Trophoblast cell (in vitro differentiated cells and primary cell): Measurements from ENCODE around the gene CPED1.

Experiments used
- DNase-seq, 2 donors: peaks; one replicate each; pipeline ENCODE4 v3.0.0-alpha.2; 2016
- H2AFZ ChIP-seq: 2 replicates; pipeline ENCODE4 v1.6.1; 2013; ENCODE audit warnings: low read length, moderate library complexity, mild to moderate bottlenecking; ENCODE audit not compliant: insufficient read depth, poor library complexity
- H2AK5ac ChIP-seq: 2 replicates; pipeline ENCODE4 v1.6.1; 2013; ENCODE audit warnings: mild to moderate bottlenecking, low read length
- H2BK120ac ChIP-seq: 2 replicates; pipeline ENCODE4 v1.6.1; 2013; ENCODE audit warnings: low read length, mild to moderate bottlenecking, moderate library complexity; ENCODE audit not compliant: insufficient read depth, poor library complexity
- H2BK12ac ChIP-seq: 2 replicates; pipeline ENCODE4 v1.6.1; 2013; ENCODE audit warnings: mild to moderate bottlenecking, low read length, moderate library complexity
- H2BK5ac ChIP-seq: 2 replicates; pipeline ENCODE4 v1.6.1; 2013; ENCODE audit warnings: low read length, low read depth, moderate library complexity, mild to moderate bottlenecking; ENCODE audit not compliant: poor library complexity
- H3K14ac ChIP-seq: 2 replicates; pipeline ENCODE4 v1.6.1; 2013; ENCODE audit warnings: mild to moderate bottlenecking, low read length
- H3K18ac ChIP-seq: 2 replicates; pipeline ENCODE4 v1.6.1; 2013; ENCODE audit warnings: mild to moderate bottlenecking, low read length
- H3K23ac ChIP-seq: 2 replicates; pipeline ENCODE4 v1.6.1; 2013; ENCODE audit warnings: low read length
- H3K27ac ChIP-seq: 2 replicates; pipeline ENCODE4 v1.5.1; 2013; ENCODE audit warnings: low read depth, mild to moderate bottlenecking, inconsistent platforms, low read length, moderate library complexity
- H3K27me3 ChIP-seq: 2 replicates; pipeline ENCODE4 v1.6.1; 2013; ENCODE audit warnings: inconsistent platforms, mild to moderate bottlenecking, low read length, moderate library complexity; ENCODE audit not compliant: insufficient read depth
- H3K36me3 ChIP-seq, 2 experiments: 1 replicate in 1 of 2; 2 replicates in 1 of 2; pipeline ENCODE4 v1.6.1; 2013; ENCODE audit warnings: low read length in 2 of 2, mild to moderate bottlenecking in 2 of 2, moderate library complexity in 1 of 2; ENCODE audit not compliant: insufficient read depth in 2 of 2, control insufficient read depth in 1 of 2
- H3K4ac ChIP-seq: 2 replicates; pipeline ENCODE4 v1.6.1; 2013; ENCODE audit warnings: low read depth, mild to moderate bottlenecking, low read length, moderate library complexity
- H3K4me1 ChIP-seq, 2 experiments: 1 replicate in 1 of 2; 2 replicates in 1 of 2; pipeline ENCODE4 v1.6.1; 2013; ENCODE audit warnings: low read length in 2 of 2, mild to moderate bottlenecking in 2 of 2, moderate library complexity in 1 of 2; ENCODE audit not compliant: insufficient read depth in 2 of 2, control insufficient read depth in 1 of 2
- H3K4me2 ChIP-seq: 2 replicates; pipeline ENCODE4 v1.6.1; 2013; ENCODE audit warnings: inconsistent platforms, mild to moderate bottlenecking, low read length, moderate library complexity
- H3K4me3 ChIP-seq: 2 replicates; pipeline ENCODE4 v1.5.1; 2013; ENCODE audit warnings: mild to moderate bottlenecking, low read depth, low read length, inconsistent platforms
- H3K79me1 ChIP-seq: one replicate; pipeline ENCODE4 v1.6.1; 2013; ENCODE audit warnings: low read length
- H3K79me2 ChIP-seq: 2 replicates; pipeline ENCODE4 v1.6.1; 2013; ENCODE audit warnings: low read length, mild to moderate bottlenecking; ENCODE audit not compliant: control insufficient read depth, insufficient read depth, poor library complexity
- H3K9ac ChIP-seq: 2 replicates; pipeline ENCODE4 v1.6.1; 2013; ENCODE audit warnings: mild to moderate bottlenecking, low read length
- H3K9me3 ChIP-seq: 2 replicates; pipeline ENCODE4 v1.6.1; 2013; ENCODE audit warnings: low read depth, mild to moderate bottlenecking, control low read depth, inconsistent platforms, low read length; ENCODE audit not compliant: insufficient read depth
- H4K12ac ChIP-seq: 2 replicates; pipeline ENCODE4 v1.6.1; 2013; ENCODE audit warnings: low read depth, mild to moderate bottlenecking, low read length, moderate library complexity
- H4K8ac ChIP-seq: 2 replicates; pipeline ENCODE4 v1.6.1; 2013; ENCODE audit warnings: low read depth, mild to moderate bottlenecking, low read length, moderate library complexity
- H4K91ac ChIP-seq: one replicate; pipeline ENCODE4 v1.6.1; 2013; ENCODE audit warnings: low read depth, mild to moderate bottlenecking, low read length, moderate library complexity
- WGBS: extraction: QIAGEN DNeasy Blood & Tissue Kit; methylation state at CpG from one replicate; pipeline ENCODE4 v1.1.7; 2013; ENCODE audit warnings: missing lambda C conversion rate; ENCODE audit not compliant: insufficient read length, insufficient coverage; ENCODE audit errors: extremely low coverage; 5-methylcytosine and 5-hydroxymethylcytosine counted together

Gene CPED1

GRCh38 chr7:121266307-121266894 is 277.9 kb downstream of the CPED1 start:
- no peak overlapping the region for H3K14ac ChIP-seq
- no peaks in the 10 kb centered on the region for H3K4me1 ChIP-seq
- H3K27ac ChIP-seq = no peak overlapping the region
- no peak overlapping the region for H2AFZ ChIP-seq
- no peak overlapping the region for H2BK12ac ChIP-seq
- no peak for DNase-seq
- H3K27me3 ChIP-seq = no peaks in the 10 kb centered on the region
- H3K4me3 ChIP-seq = no peak overlapping the region
- no peak overlapping the region for H2AK5ac ChIP-seq
- H3K23ac ChIP-seq = no peak overlapping the region
- H3K4ac ChIP-seq = no peak overlapping the region
- H4K12ac ChIP-seq = no peak overlapping the region
- H3K36me3 ChIP-seq = no peaks in the 10 kb centered on the region
- no peak overlapping the region for H3K18ac ChIP-seq
- H3K79me1 ChIP-seq = no peaks in the 10 kb centered on the region
- no peak overlapping the region for H2BK120ac ChIP-seq
- WGBS = no CpG with 5 or more reads among the region's 3 CpGs
- no peak overlapping the region for H4K8ac ChIP-seq
- no peak overlapping the region for H3K4me2 ChIP-seq
- H3K79me2 ChIP-seq = no peaks in the 10 kb centered on the region
- H3K9me3 ChIP-seq = no peaks in the 10 kb centered on the region
- H4K91ac ChIP-seq = no peak overlapping the region
- no peak overlapping the region for H2BK5ac ChIP-seq
- no peak overlapping the region for H3K9ac ChIP-seq

- no peak overlapping the region for H3K9ac ChIP-seq
- H3K9me3 ChIP-seq = no peaks in the 10 kb centered on the region
- no peak overlapping the region for H4K91ac ChIP-seq
- H3K14ac ChIP-seq = no peak overlapping the region
- DNase-seq = peak in 1 of 2 donors; percentile 15
- WGBS = no CpG with 5 or more reads among the region's 1 CpG
- H3K27me3 ChIP-seq = no peaks in the 10 kb centered on the region
- no peak overlapping the region for H3K18ac ChIP-seq
- no peak overlapping the region for H3K4ac ChIP-seq
- no peaks in the 10 kb centered on the region for H3K79me1 ChIP-seq
- no peaks in the 10 kb centered on the region for H3K36me3 ChIP-seq
- H2BK120ac ChIP-seq = no peak overlapping the region
- H4K8ac ChIP-seq = no peak overlapping the region
- no peak overlapping the region for H3K27ac ChIP-seq
- no peak overlapping the region for H3K23ac ChIP-seq
- no peak overlapping the region for H4K12ac ChIP-seq
- H2BK12ac ChIP-seq = no peak overlapping the region
- no peak overlapping the region for H3K4me3 ChIP-seq
- H2BK5ac ChIP-seq = no peak overlapping the region
- no peak overlapping the region for H2AFZ ChIP-seq
- H2AK5ac ChIP-seq = no peak overlapping the region
- no peaks in the 10 kb centered on the region for H3K4me1 ChIP-seq
- H3K4me2 ChIP-seq = no peak overlapping the region
- H3K79me2 ChIP-seq = no peaks in the 10 kb centered on the region
Observed at GRCh38 chr7:121267612-121268011, 279.1 kb downstream of the CPED1 start.

GRCh38 chr7:121269798-121270197 is 281.3 kb downstream of the CPED1 start:
- H4K12ac ChIP-seq = no peak overlapping the region
- H2BK120ac ChIP-seq = no peak overlapping the region
- no peak overlapping the region for H3K4me2 ChIP-seq
- no peak overlapping the region for H3K18ac ChIP-seq
- H3K36me3 ChIP-seq = no peaks in the 10 kb centered on the region
- no peak overlapping the region for H2AK5ac ChIP-seq
- H3K4me3 ChIP-seq = no peak overlapping the region
- no peak overlapping the region for H3K9ac ChIP-seq
- H3K4ac ChIP-seq = no peak overlapping the region
- H2BK12ac ChIP-seq = no peak overlapping the region
- no peaks in the 10 kb centered on the region for H3K79me2 ChIP-seq
- no peak overlapping the region for H4K91ac ChIP-seq
- no peaks in the 10 kb centered on the region for H3K79me1 ChIP-seq
- H3K9me3 ChIP-seq = no peaks in the 10 kb centered on the region
- no peak overlapping the region for H2BK5ac ChIP-seq
- no peak overlapping the region for H2AFZ ChIP-seq
- H3K4me1 ChIP-seq = no peaks in the 10 kb centered on the region
- H4K8ac ChIP-seq = no peak overlapping the region
- no peak overlapping the region for H3K14ac ChIP-seq
- WGBS = no CpG with 5 or more reads among the region's 3 CpGs
- no peak overlapping the region for H3K27ac ChIP-seq
- DNase-seq = no peak
- H3K23ac ChIP-seq = no peak overlapping the region
- no peaks in the 10 kb centered on the region for H3K27me3 ChIP-seq

- Histone ChIP-seq H4K91ac (no peak overlapping the region), H3K27ac (no peak overlapping the region), H2AFZ (no peak overlapping the region), H2BK120ac (no peak overlapping the region), H3K9ac (no peak overlapping the region), H2AK5ac (no peak overlapping the region), H3K23ac (no peak overlapping the region), H3K79me2 (no peaks in the 10 kb centered on the region), H2BK5ac (no peak overlapping the region), H3K18ac (no peak overlapping the region), H3K4me3 (no peak overlapping the region), H3K14ac (no peak overlapping the region), H4K12ac (no peak overlapping the region), H3K4me2 (no peak overlapping the region), H3K4me1 (no peaks in the 10 kb centered on the region), H4K8ac (no peak overlapping the region), H3K79me1 (no peaks in the 10 kb centered on the region), H3K4ac (no peak overlapping the region), H3K27me3 (no peaks in the 10 kb centered on the region), H2BK12ac (no peak overlapping the region), H3K9me3 (no peaks in the 10 kb centered on the region), H3K36me3 (no peaks in the 10 kb centered on the region)
- no CpG with 5 or more reads among the region's 2 CpGs for WGBS
- no peak for DNase-seq
Observed at GRCh38 chr7:121271098-121271497, 282.6 kb downstream of the CPED1 start.
